Measurements from ENCODE around the gene VSTM5.

Gene VSTM5

GRCh38 chr11:93819966-93820695 is 30.3 kb downstream of the VSTM5 start:
- TF ChIP-seq POLR2AphosphoS5 (IDR thresholded peaks at IDR 0.05; ENCODE audit: low read depth, low read length): no peak

GRCh38 chr11:93817426-93818348 is 32.7 kb downstream of the VSTM5 start:
- TF ChIP-seq SIN3A (IDR thresholded peaks at IDR 0.05; ENCODE audit: borderline replicate concordance, insufficient read depth, low read length): no peak

GRCh38 chr11:93814966-93815633 is 35.3 kb downstream of the VSTM5 start:
- TF ChIP-seq FOXP2 (optimal IDR thresholded peaks at IDR 0.05; ENCODE audit: borderline replicate concordance, extremely low read depth, extremely low read length, insufficient read depth) (no peak), REST (IDR thresholded peaks at IDR 0.05; ENCODE audit: insufficient read depth in 1 of 2, low read depth in 2 of 2, low read length in 2 of 2) (no peak), SIN3A (IDR thresholded peaks at IDR 0.05; ENCODE audit: borderline replicate concordance, insufficient read depth, low read length) (no peak), TAF1 (IDR thresholded peaks at IDR 0.05; ENCODE audit: borderline replicate concordance, insufficient read depth, low read length) (no peak), POLR2AphosphoS5 (IDR thresholded peaks at IDR 0.05; ENCODE audit: low read depth, low read length) (no peak)

- no peak for TF ChIP-seq SIN3A (IDR thresholded peaks at IDR 0.05; ENCODE audit: borderline replicate concordance, insufficient read depth, low read length)
- no peak for TF ChIP-seq FOXP2 (optimal IDR thresholded peaks at IDR 0.05; ENCODE audit: borderline replicate concordance, extremely low read depth, extremely low read length, insufficient read depth)
- TF ChIP-seq TAF1 (IDR thresholded peaks at IDR 0.05; ENCODE audit: borderline replicate concordance, insufficient read depth, low read length): no peak
- TF ChIP-seq POLR2AphosphoS5 (IDR thresholded peaks at IDR 0.05; ENCODE audit: low read depth, low read length): no peak
- TF ChIP-seq REST (IDR thresholded peaks at IDR 0.05; ENCODE audit: insufficient read depth in 1 of 2, low read depth in 2 of 2, low read length in 2 of 2): no peak
Measured at GRCh38 chr11:93813974-93814373, 36.4 kb downstream of the VSTM5 start.

- TF ChIP-seq FOXP2 (optimal IDR thresholded peaks at IDR 0.05; ENCODE audit: borderline replicate concordance, extremely low read depth, extremely low read length, insufficient read depth) (no peak), TAF1 (IDR thresholded peaks at IDR 0.05; ENCODE audit: borderline replicate concordance, insufficient read depth, low read length) (no peak), SIN3A (IDR thresholded peaks at IDR 0.05; ENCODE audit: borderline replicate concordance, insufficient read depth, low read length) (no peak), POLR2AphosphoS5 (IDR thresholded peaks at IDR 0.05; ENCODE audit: low read depth, low read length) (no peak), REST (IDR thresholded peaks at IDR 0.05; ENCODE audit: insufficient read depth in 1 of 2, low read depth in 2 of 2, low read length in 2 of 2) (no peak)
Measured at GRCh38 chr11:93807980-93808379, 42.4 kb downstream of the VSTM5 start.
